MG63 (cell line): ENCODE results near the gene LARP1. TPM values are rescaled to one million over a fixed set of nuclear protein-coding genes. Genes with fewer than 3 reads are reported as not detected.
"Not testable (repeated sequence)": the region's sequence is repeated elsewhere in the genome, so short reads cannot be mapped to it uniquely, and the experiment has no call there.

Experiments used
- DNase-seq: peaks from one replicate; pipeline ENCODE4 v3.0.0-alpha.2; 2020
- H3K27me3 ChIP-seq: fragments of 250-450 bp; sonication (Bioruptor Pico); 2 replicates; pipeline ENCODE4 v1.5.1; 2020; ENCODE audit warnings: mild to moderate bottlenecking, moderate library complexity
- H3K36me3 ChIP-seq: fragments of 250-450 bp; sonication (Bioruptor Pico); 2 replicates; pipeline ENCODE4 v1.5.1; 2020; ENCODE audit warnings: mild to moderate bottlenecking, moderate library complexity
- H3K4me3 ChIP-seq: fragments of 250-450 bp; sonication (Bioruptor Pico); 2 replicates; pipeline ENCODE4 v1.5.1; 2020; ENCODE audit warnings: mild to moderate bottlenecking, moderate library complexity
- H3K9me3 ChIP-seq: fragments of 250-450 bp; sonication (Bioruptor Pico); 2 replicates; pipeline ENCODE4 v1.5.1; 2020; ENCODE audit warnings: mild to moderate bottlenecking, moderate library complexity
- total RNA-seq: library from RNA; depleted of rRNA; stranded (reverse); fragments of >200 nt; shearing (Covaris generic); gene quantifications from 2 replicates; pipeline ENCODE4 v1.2.3, GENCODE V29; 2014; ENCODE audit warnings: low replicate concordance

LARP1 gene
- total RNA-seq, 1 experiment from 2014 or later = 36.5 TPM

DNA sequence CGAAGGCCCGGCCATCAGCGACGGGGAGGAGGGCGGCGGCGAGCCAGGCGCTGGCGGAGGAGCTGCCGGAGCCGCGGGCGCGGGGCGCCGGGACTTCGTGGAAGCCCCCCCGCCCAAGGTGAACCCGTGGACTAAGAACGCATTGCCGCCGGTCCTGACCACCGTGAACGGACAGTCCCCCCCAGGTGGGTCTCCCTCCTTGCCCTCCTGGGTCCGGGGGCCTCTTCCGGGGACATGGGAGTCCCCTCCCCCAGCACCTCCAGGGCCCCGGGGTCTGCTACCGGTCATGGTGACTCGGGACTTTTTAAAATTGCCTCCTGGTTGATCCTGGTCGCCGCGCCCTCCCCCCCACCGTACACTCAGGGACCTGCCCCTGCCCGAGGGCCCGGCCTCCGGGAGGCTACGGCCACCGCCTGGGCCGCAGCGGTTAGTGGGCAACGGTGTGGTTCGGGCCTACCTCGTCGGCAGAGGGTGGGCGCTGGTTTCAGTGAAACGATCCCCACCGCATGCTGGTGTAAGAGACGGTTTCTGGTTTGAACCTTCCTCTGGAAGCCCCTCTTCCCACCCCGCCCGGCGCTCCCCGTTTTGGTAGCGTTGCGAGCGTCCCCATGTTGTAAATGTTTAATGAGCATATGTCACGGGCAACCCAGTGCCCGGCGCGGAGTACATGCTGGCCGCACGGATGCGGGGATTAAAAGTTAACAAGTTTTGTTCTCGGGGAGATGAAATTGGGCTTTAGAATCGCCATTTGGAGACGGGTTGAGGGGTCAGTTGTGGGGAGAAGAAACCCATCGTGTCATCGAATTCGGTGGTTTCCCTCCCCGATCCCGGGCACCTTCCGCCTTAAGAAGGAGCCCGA is 1.1 kb downstream of the LARP1 start:
- DNase-seq = peak; percentile 49
- Histone ChIP-seq H3K4me3 (peak overlapping the region; percentile 93), H3K36me3 (peaks cover 36% of the 10 kb centered on the region), H3K27me3 (no peaks in the 10 kb centered on the region), H3K9me3 (no peaks in the 10 kb centered on the region)

DNA sequence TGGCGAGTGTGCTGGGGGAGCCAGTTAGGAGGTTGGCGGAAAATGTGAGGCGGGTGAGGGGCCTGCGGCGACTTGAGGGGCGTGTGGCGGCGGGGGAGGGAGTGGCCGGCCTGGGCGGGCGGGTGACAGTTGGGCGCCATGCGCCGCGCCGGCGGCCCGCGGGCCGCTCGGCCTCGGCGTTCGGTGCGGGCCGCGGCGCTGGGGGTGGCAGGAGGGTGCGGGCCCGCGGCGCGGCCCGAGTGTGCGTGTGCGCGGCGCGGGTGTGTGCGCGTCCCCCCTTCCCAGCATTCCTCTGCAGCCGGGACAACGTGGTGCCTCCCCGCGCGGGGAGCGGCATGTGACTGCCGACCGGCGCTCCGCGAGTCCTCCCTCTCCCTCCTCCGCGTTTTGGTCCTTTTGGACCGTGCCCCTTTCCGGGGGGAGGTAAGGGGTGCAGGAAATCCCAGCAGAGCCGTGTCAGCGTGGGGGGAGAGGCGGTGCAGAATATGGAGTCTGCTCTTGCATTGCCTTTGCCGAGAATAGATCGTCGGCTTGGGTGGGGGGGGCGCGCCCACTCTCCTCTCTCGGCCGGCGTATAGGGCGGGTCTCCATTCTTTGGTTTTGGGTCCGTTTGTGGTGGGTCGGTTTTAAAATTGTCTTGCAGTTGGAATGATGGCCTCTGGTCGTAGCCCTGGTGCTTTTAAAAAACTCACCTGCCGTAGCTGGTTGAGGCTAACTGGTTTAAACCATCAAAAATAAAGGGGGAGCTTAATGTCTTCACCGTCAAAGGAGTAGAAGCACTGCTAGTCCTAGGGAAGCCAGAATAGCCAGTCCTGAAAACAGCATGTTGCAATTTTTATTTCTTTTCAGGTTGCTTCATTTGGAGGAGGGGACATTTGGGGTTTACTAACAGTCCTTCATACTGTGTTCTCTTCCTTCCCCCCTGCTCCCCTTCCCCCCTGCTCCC is 2.0 kb downstream of the LARP1 start:
- no peaks in the 10 kb centered on the region for H3K27me3 ChIP-seq
- H3K9me3 ChIP-seq = no peaks in the 10 kb centered on the region
- peak overlapping the region; percentile 93 for H3K4me3 ChIP-seq
- H3K36me3 ChIP-seq = peaks cover 45% of the 10 kb centered on the region
- DNase-seq = peak; percentile 78

DNA sequence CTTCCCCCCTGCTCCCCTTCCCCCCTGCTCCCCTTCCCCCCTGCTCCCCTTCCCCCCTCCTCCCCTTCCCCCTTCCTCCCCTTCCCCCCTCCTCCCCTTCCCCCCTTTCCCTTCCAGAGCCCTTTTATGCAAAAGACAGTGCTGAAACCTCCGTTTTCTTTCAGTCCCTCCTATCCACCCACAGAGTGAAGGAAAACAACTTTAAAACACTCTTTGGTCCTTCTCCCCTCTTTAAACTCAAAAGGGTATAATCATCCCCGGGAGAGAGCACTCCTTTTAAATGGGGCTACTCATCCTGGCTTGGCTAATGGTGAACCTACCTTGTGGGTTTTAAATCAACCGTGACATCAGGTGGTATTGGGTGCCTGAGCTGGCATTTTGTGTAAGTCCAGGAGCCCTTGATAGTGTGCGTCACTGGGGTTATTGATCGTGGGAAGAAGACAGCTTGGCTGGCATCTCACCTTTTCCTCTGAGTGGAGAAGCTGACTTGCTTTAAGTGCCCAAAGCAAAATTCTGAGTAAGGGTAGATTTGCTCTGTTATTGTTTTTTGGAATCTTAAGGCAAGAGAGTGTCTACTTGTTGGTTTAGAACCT is 2.7 kb downstream of the LARP1 start:
- peak overlapping the region; percentile 40 for H3K4me3 ChIP-seq
- peak; percentile 47 for DNase-seq
- no peaks in the 10 kb centered on the region for H3K27me3 ChIP-seq
- H3K9me3 ChIP-seq = no peaks in the 10 kb centered on the region
- H3K36me3 ChIP-seq = peaks cover 52% of the 10 kb centered on the region

DNA sequence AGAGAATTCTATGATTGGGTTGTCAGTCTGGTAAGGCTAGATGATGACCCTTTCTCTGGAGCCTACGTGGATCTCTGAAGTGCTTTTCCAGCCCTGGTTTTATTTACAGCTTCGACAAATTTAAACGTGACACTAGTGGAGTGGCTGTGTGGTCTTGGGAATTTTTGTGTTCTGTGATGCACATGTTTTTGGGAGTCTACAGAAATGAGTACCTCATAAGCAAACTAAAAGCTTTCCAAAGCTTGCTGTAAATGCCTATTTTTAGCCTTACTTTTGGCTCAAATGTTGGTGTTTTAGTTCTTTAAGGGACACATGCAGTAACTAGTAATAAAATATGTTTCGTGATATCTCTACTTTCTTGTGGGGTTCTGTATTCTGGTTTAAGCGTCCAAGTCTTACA is 3.3 kb downstream of the LARP1 start:
- H3K36me3 ChIP-seq = peaks cover 52% of the 10 kb centered on the region
- H3K4me3 ChIP-seq = peak overlapping the region; percentile 40
- H3K27me3 ChIP-seq = no peaks in the 10 kb centered on the region
- no peaks in the 10 kb centered on the region for H3K9me3 ChIP-seq
- no peak for DNase-seq

DNA sequence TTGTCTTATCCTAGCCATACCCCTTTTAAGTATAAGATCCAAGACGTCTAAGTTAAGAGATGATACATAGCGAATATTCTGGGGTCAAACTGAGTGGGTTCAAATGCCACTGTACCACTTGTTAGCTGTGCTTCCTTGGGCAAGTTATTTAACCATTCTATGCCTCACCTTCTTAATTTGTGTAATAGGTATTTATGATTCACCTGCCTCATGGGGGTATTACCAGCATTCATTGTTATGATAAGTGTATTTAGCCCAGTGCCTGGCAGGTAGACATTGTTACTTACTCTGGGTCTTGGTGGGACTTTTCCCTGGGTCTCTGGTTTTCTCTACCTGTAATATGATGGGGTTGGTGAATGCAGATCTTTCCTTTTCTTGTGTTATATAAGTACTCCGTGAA is 3.8 kb downstream of the LARP1 start:
- H3K27me3 ChIP-seq = no peaks in the 10 kb centered on the region
- no peaks in the 10 kb centered on the region for H3K9me3 ChIP-seq
- DNase-seq = no peak
- H3K4me3 ChIP-seq = peak overlapping the region; percentile 3
- peaks cover 52% of the 10 kb centered on the region for H3K36me3 ChIP-seq

DNA sequence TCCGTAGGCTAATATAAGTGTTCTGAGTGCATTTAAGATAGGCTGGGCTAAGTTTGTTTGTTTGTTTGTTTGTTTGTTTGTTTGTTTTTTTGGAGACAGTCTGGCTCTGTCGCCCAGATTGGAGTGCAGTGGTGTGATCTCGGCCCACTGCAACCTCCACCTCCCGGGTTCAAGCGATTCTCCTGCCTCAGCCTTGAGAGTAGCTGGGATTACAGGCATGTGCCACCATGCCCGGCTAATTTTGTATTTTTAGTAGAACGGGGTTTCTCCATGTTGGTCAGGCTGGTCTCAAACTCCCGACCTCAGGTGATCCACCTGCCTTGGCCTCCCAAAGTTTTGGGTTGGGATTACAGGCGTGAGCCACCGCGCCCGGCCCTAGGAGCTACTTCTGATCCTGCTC is 4.7 kb downstream of the LARP1 start:
- DNase-seq, H3K9me3 ChIP-seq, H3K27me3 ChIP-seq: not testable (repeated sequence)
- peaks cover 52% of the 10 kb centered on the region for H3K36me3 ChIP-seq
- peak overlapping the region; percentile 11; the same call in 1 of the 2 replicates for H3K4me3 ChIP-seq

DNA sequence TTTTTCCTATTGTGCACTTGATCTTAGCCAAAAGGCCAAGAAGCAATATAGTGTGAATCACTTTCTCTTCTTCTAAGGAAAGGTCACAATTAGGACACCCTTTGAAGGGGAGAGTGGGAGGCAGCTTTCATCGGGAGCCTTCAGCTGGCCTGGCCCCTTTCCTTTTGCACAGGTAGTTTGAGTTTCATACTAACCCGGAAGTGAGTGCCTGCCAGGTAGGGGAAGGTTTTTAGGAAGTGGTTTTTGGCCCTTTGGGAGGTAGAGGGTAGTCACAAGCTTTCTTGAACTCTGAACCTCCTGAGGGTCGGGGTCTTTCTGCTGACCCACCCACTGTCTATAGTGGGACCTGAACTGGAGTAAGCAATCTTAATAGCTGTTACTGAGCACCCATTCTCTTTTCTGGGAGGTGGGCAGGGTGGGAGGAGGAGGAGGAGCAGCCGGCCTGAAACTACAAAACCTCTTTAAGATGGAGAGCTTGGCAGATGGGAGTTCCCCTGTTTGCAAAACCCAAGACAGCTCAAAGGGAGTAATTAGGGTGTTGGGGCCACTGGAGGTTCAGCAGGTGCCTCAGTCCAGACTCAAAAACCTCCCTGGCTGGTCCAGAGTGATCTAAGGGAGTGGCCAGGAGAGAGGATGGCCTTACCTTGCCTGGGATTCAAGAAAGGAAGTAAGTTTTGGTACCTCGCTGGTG is 6.0 kb downstream of the LARP1 start:
- Histone ChIP-seq H3K36me3 (peaks cover 63% of the 10 kb centered on the region), H3K27me3 (no peaks in the 10 kb centered on the region), H3K9me3 (no peaks in the 10 kb centered on the region), H3K4me3 (no peak overlapping the region)
- DNase-seq = no peak

DNA sequence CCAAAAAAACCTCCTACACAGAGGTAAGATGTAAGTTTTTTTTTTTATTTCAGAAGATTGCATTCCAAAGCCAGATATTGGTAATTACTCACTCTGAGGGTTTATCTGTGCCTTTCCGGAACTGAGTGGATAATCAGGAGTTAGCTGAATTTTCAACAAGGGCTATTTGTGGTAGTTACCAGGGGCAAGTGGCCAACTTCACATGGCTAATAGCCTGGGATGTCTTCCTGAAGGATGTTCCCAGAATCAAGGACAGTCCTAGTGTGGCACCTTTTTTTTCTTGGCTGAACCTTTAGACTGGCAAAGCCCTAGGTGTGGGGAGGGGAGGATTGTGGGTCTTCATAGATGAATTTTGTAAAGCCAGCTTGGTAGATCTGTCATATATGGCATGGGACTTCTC is 7.1 kb downstream of the LARP1 start:
- Histone ChIP-seq H3K27me3 (no peaks in the 10 kb centered on the region), H3K4me3 (no peak overlapping the region), H3K36me3 (peaks cover 66% of the 10 kb centered on the region), H3K9me3 (no peaks in the 10 kb centered on the region)
- DNase-seq = no peak

DNA sequence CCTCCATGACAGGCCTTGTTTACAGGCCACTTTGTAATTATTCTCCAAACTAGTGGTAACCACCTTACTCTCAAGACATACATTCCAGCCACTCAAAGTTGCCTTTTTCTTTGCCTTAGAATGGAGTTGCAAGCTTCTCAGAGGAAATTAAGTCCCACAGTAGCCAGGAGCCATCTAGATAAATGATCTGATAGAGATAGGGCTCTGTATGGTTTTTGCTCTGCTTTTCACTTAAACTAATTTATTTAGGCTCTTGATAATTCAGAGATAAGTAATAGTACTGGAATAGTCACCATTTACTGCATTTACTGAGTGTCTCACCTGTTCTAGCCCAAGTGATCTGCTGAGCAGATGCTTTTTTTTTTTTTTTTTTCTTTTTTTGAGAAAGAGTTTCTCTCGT is 7.5 kb downstream of the LARP1 start:
- Histone ChIP-seq H3K27me3 (no peaks in the 10 kb centered on the region), H3K4me3 (no peak overlapping the region), H3K9me3 (no peaks in the 10 kb centered on the region), H3K36me3 (peaks cover 69% of the 10 kb centered on the region)
- DNase-seq = no peak

DNA sequence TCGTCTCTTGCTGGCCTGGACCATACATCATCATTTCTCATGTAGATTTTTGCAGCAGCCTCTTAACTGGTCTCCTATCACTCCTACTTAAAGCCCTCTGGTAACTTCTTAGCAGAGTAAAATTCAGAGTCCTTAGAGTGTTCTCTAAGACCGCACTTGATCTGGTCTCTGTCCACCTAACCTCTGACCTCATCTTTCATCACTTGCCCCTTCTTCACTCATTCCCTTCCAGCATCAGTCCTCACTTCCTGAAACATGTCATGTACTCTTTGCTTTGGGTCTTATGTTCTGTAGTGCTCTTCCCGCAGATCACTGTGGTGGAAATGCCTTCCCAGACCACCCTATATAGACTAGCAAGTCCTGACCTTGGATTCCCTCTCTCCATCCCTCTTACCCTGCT is 9.8 kb downstream of the LARP1 start:
- Histone ChIP-seq H3K9me3 (no peaks in the 10 kb centered on the region; the same call in 1 of the 2 replicates), H3K4me3 (no peak overlapping the region), H3K27me3 (no peaks in the 10 kb centered on the region), H3K36me3 (peaks cover 62% of the 10 kb centered on the region)
- no peak for DNase-seq

DNA sequence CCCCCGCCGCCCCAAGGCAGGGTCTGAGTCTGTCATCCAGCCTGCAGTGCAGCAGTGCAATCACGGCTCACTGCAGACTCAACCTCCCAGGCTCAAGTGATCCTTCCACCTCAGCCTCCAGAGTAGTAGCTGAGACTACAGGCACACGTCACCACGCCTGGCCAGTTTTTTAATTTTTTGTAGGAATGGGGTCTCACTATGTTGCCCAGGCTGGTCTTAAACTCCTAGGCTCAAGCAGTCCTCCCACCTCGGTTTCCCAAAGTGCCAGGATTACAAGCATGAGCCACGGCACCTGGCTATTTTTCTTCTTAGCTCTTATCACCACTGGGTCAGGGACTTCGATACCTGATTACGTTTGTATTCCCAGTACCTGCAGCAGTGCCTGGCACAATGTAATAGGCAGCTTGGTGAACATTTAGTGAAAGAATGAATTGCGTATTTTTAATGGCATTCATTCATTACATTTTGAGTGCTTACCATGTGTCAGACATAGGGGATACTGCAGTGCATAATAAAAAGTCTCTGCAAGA is 10.3 kb downstream of the LARP1 start:
- H3K27me3 ChIP-seq = no peaks in the 10 kb centered on the region
- peaks cover 59% of the 10 kb centered on the region for H3K36me3 ChIP-seq
- no peak overlapping the region for H3K4me3 ChIP-seq
- no peaks in the 10 kb centered on the region; the same call in 1 of the 2 replicates for H3K9me3 ChIP-seq
- DNase-seq = no peak

DNA sequence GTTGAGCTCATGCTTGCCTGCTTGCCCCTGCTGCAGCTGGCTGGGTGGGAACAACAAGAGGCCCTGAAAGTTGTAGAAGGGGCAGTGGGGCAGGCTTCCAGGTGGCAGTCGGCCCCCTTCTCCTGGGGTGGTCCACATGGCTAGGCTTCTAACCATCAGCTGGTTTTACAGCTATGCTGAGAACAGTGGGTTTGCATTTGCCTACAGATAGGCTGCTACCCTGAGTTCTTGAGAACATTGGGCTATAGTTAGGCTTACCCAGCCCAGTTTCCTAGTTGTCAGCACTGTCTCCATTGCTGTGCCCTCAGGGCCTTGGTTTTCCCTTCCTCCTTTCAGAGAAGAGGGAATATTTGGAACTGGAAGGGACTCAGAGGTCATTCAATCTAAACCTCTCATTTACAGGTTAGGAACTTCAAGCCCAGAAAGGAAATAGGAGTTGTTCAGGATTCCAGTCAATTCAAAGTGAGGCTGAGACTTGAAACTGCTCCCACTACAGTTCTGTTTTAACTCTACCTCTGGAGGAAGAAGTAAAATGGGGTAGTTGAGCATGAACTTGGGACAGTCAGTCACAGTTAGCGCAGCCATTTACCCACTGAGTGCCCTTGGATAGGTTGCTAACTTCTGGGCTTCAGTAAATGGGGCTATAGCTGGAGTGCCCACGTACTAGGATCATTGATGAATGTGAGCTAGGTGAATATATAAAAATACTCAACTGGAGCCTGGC is 11.5 kb downstream of the LARP1 start:
- peaks cover 52% of the 10 kb centered on the region for H3K36me3 ChIP-seq
- no peaks in the 10 kb centered on the region for H3K27me3 ChIP-seq
- DNase-seq = no peak

DNA sequence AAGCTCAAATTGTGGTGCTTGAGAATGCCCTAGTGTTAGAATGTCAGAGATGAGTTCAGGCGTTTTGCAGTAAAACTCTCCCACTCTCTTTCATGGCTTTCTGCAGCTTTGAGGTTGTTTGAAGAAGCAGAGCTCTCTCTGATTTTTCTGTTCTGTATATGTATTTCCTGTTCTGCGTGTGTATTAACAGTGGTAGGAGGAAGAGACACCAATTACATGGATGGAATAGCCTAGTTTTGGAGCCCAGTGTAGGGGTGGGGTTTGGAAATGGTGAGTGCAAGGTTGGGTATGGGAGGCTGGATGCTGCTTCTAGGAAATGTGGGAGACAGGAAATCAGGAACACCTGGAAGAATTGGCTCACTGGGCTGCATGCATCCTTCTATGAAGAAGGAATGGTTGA is 12.4 kb downstream of the LARP1 start:
- peaks cover 52% of the 10 kb centered on the region for H3K36me3 ChIP-seq
- no peak overlapping the region for H3K4me3 ChIP-seq
- no peaks in the 10 kb centered on the region; the same call in 1 of the 2 replicates for H3K9me3 ChIP-seq
- no peak for DNase-seq
- H3K27me3 ChIP-seq = no peaks in the 10 kb centered on the region

More for the DNA sequence above, 11.5 kb downstream of the LARP1 start:
- Histone ChIP-seq H3K9me3 (no peaks in the 10 kb centered on the region; the same call in 1 of the 2 replicates), H3K4me3 (no peak overlapping the region)

DNA sequence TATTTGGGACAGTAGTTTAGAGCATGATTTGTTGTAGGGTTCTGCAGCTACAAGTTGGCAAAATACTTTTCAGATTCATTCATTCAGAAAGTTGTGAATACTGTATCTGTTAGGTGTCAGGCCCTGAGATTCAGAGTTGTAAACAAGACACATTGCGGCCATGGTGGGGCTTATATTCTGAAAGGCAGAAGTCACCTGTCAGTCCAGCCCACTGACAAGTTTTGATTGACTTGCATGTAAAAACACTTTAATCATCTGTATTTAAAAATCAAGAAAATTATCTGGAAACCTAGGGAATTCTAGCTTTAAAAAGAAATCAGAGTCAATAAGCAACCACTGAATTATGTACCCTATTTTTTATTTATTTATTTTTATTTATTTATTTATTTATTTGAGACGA is 13.0 kb downstream of the LARP1 start:
- peaks cover 50% of the 10 kb centered on the region for H3K36me3 ChIP-seq
- no peaks in the 10 kb centered on the region; the same call in 1 of the 2 replicates for H3K9me3 ChIP-seq
- no peak for DNase-seq
- no peaks in the 10 kb centered on the region for H3K27me3 ChIP-seq
- no peak overlapping the region for H3K4me3 ChIP-seq

DNA sequence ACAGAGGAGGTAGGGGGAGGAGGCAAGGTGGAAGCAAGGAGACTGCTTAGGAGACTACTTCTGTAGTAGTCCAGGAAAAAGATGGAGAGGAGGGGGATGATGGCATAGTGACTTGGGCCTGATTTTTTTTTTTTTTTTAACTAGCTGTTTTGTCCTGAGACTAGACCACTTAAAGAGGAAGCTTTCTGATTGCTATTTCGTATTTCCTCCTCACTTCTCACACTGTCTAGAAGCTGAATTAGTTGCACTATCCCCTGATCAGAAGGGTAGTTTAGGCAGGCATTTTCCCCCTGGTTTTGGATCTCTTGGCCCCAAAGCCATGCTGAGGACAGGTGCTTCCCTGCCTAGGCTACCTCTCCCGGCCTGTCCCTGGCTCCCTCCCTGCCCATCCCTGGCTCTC is 14.9 kb downstream of the LARP1 start:
- Histone ChIP-seq H3K9me3 (no peaks in the 10 kb centered on the region; the same call in 1 of the 2 replicates), H3K36me3 (peaks cover 63% of the 10 kb centered on the region), H3K27me3 (no peaks in the 10 kb centered on the region), H3K4me3 (no peak overlapping the region)
- no peak for DNase-seq
